Renal cortex interstitium (tissue), 15 donors: ENCODE data around the gene SEC22C. TPM values are rescaled to one million over a fixed set of nuclear protein-coding genes. Genes with fewer than 3 reads are reported as not detected.
"Not testable (repeated sequence)": the region's sequence is repeated elsewhere in the genome, so short reads cannot be mapped to it uniquely, and the experiment has no call there.

Experiments used
- DNase-seq, 11 donors: peaks; one replicate each; pipeline ENCODE4 v3.0.0-alpha.2; 2013; ENCODE audit warnings: low read depth in 9 of 11, low spot score in 4 of 11; ENCODE audit errors: extremely low read depth in 1 of 11
- long read RNA-seq, 16 experiments: transcript quantifications; one replicate each; lab custom pipeline, GENCODE V29; 2026
- polyA plus RNA-seq, 3 donors: library from polyadenylated mRNA; unstranded; fragments of 120-200 nt; gene quantifications; one replicate each; pipeline ENCODE4 v1.2.1, GENCODE V29; 2013; ENCODE audit not compliant: insufficient read length in 3 of 3

SEC22C gene, protein sequence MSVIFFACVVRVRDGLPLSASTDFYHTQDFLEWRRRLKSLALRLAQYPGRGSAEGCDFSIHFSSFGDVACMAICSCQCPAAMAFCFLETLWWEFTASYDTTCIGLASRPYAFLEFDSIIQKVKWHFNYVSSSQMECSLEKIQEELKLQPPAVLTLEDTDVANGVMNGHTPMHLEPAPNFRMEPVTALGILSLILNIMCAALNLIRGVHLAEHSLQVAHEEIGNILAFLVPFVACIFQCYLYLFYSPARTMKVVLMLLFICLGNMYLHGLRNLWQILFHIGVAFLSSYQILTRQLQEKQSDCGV
- polyA plus RNA-seq: 10 to 100 TPM; 41.8 to 47.5 (median 45.2) TPM
- long read RNA-seq, donor 1, transcript SEC22C-202 (7 exons, 1,608 nt): major isoform, 5 of 68 reads
- long read RNA-seq, donor 1, partial matches to known transcripts: 36 of 68 reads
- long read RNA-seq, donor 1, other reads (novel, unspliced or antisense): 27 of 68 reads
- long read RNA-seq, donor 2, partial matches to known transcripts: 0 of 6 reads
- long read RNA-seq, donor 2, other reads (novel, unspliced or antisense): 0 of 6 reads
- long read RNA-seq, donor 3, transcript SEC22C-202 (7 exons, 1,608 nt): major isoform, 9 of 34 reads
- long read RNA-seq, donor 3, transcript SEC22C-201 (7 exons, 1,380 nt): minor isoform, 6 of 34 reads
- long read RNA-seq, donor 3, partial matches to known transcripts: 19 of 34 reads
- long read RNA-seq, donor 3, other reads (novel, unspliced or antisense): 0 of 34 reads
- long read RNA-seq, donor 4, partial matches to known transcripts: 74 of 81 reads
- long read RNA-seq, donor 4, other reads (novel, unspliced or antisense): 0 of 81 reads
- long read RNA-seq, donor 5: 0 reads
- long read RNA-seq, donor 6, partial matches to known transcripts: 75 of 80 reads
- long read RNA-seq, donor 6, other reads (novel, unspliced or antisense): 0 of 80 reads
- long read RNA-seq, donor 7, transcript SEC22C-202 (7 exons, 1,608 nt): major isoform, 5 of 124 reads
- long read RNA-seq, donor 7, partial matches to known transcripts: 109 of 124 reads
- long read RNA-seq, donor 7, other reads (novel, unspliced or antisense): 7 of 124 reads
- long read RNA-seq, donor 8, transcript SEC22C-202 (7 exons, 1,608 nt): major isoform, 6 of 180 reads
- long read RNA-seq, donor 8, partial matches to known transcripts: 173 of 180 reads
- long read RNA-seq, donor 8, other reads (novel, unspliced or antisense): 0 of 180 reads
- long read RNA-seq, donor 9, transcript SEC22C-202 (7 exons, 1,608 nt): major isoform, 6 of 8 reads
- long read RNA-seq, donor 9, partial matches to known transcripts: 0 of 8 reads
- long read RNA-seq, donor 9, other reads (novel, unspliced or antisense): 0 of 8 reads
- long read RNA-seq, donor 10, transcript SEC22C-202 (7 exons, 1,608 nt): major isoform, 6 of 83 reads
- long read RNA-seq, donor 10, partial matches to known transcripts: 75 of 83 reads
- long read RNA-seq, donor 10, other reads (novel, unspliced or antisense): 0 of 83 reads
- long read RNA-seq, donor 11, full-length matches to known transcripts: 9 of 71 reads
- long read RNA-seq, donor 11, partial matches to known transcripts: 62 of 71 reads
- long read RNA-seq, donor 11, other reads (novel, unspliced or antisense): 0 of 71 reads
- long read RNA-seq, donor 12, partial matches to known transcripts: 66 of 69 reads
- long read RNA-seq, donor 12, other reads (novel, unspliced or antisense): 0 of 69 reads
- long read RNA-seq, donor 13, transcript SEC22C-202 (7 exons, 1,608 nt): major isoform, 8 of 188 reads
- long read RNA-seq, donor 13, partial matches to known transcripts: 170 of 188 reads
- long read RNA-seq, donor 13, other reads (novel, unspliced or antisense): 7 of 188 reads
- long read RNA-seq, donor 14, partial matches to known transcripts: 101 of 111 reads
- long read RNA-seq, donor 14, other reads (novel, unspliced or antisense): 6 of 111 reads
- long read RNA-seq, donor 15, partial matches to known transcripts: 24 of 26 reads
- long read RNA-seq, donor 15, other reads (novel, unspliced or antisense): 0 of 26 reads
- long read RNA-seq, donor 16, full-length matches to known transcripts: 25 of 25 reads
- long read RNA-seq, donor 16, partial matches to known transcripts: 0 of 25 reads
- long read RNA-seq, donor 16, other reads (novel, unspliced or antisense): 0 of 25 reads

DNA sequence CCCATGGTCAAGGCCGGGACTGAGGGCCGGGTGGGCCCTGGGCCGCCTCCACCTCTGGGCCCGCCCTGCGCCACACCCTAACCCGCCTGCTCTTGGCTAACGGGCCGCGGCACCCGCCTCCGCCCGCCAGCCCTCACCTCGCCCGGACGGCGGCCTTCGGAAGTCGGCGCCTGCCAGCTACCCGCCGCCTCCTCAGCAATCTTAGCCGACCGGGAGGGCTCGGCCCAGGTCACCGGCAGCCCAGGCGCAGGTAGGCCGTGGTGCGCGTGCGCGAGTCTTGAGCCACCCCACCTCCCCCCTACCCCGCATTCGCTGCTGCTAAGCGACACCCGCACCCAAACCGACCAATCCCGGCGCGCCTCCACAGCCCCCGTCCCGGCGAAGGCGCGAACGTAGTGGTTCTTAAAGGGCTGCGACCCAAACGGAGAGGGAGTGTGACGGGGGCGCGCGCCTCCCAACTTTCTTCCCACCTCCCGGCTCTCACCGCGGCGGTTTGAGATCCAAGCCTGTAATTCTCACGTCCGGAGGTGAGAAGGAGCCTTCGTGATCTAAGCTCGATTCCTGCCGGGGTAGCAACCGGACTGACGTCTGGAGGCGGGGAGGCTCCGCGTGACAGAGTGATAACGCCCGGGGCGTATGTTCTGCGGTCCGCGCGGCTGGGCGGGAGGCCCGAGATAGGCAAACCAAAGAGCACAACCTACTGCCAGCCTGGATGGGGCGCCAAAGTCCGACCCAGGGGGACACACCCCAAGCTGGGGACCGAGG is at the start of gene SEC22C:
Gene SEC22C, minus strand, starts transcription at position 259 of the 765 bp plus-strand sequence. CDS start 12,921 bp downstream, outside the sequence.
- peak; percentile 80 to 92 (median 89) for DNase-seq

DNA sequence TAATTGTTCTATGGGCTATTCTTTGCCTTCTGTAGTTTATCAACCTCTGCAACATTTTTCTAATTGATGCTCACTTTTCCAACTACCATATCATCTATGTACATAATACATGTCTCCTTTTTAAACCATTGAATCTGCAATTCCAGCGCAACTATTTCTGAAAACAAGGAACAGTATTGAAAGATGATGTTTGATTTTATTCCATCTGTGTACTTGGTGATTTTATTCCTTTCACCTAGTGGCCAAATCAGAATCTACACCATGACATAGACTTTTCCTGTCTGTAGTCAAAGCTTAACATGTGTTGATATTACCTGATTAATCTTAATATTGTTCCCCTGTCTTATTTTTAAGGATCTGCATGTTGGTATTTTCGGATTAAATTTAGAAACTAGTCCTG is 31.7 kb upstream of the SEC22C start:
- DNase-seq: no peak

DNA sequence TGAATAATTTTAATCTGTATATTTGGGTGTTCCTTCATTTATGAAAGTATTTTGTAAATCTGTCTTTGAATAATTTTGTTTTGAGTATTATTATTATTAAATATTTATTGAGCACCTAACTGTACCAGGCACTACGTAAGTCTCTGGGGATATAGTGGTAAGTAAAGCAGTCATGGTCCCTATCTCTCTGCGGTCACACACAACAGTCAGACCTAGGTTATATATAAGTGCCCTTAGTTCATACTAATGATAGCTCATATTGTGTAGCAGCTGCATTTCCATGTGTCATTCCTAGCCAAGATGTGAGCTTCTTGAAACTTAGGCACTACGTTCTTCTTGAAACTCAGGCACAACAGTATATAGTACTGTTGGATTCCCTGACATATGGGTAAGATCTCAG is 31.2 kb upstream of the SEC22C start:
- DNase-seq: no peak

DNA sequence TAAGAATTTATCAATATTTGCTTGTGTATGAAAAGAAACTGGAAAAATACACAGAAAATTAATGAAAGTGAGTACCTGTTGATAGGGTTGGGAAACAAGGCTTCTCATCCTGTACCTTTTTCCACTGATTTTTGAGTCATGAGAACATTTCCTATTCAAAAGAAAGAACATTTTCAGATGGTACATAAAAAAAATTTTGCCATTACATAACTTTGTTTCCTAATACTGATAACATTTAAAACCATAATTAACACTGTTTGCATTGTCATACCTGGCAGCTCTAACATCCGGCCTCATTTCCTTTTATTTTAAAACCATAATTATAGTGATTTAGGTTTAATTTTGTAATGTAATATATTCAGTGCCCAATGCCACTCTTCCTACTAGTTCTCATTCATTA is 30.4 kb upstream of the SEC22C start:
- no peak for DNase-seq

DNA sequence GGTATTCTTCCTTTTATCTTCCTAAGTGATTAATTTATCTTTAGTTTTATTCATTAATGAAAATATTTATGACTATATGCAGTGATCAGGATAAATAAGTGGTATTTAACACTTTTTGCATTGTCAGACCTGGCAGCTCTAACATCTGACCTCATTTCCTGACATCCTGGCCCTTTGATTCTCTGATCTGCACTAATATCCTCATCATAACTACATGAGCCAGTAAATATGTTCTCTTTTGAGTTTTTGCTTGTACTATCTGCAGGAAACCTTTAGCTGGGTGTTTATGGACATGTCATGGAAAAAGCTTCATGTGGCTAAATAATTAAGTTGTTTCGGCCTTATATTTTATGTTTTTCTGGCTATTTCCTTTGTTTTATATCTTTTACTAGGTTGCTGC is 29.2 kb upstream of the SEC22C start:
- no peak for DNase-seq

DNA sequence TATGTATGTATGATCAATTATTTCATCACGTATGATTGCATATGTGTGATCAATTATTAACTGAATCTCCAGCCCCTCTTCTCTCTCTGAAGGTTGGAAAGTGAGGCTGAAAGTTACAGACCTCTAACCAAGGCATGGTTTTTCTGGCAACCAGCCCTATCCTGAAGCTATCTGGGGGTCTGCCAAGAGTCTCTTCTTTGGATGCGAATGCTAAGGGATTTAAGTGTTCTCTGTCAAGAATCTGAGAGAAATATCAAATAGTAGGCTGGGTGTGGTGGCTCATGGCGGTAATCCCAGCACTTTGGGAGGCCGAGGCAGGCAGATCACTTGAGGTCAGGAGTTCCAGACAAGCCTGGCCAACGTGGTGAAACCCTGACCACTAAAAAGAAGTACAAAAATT is 26.8 kb upstream of the SEC22C start:
- no peak for DNase-seq

DNA sequence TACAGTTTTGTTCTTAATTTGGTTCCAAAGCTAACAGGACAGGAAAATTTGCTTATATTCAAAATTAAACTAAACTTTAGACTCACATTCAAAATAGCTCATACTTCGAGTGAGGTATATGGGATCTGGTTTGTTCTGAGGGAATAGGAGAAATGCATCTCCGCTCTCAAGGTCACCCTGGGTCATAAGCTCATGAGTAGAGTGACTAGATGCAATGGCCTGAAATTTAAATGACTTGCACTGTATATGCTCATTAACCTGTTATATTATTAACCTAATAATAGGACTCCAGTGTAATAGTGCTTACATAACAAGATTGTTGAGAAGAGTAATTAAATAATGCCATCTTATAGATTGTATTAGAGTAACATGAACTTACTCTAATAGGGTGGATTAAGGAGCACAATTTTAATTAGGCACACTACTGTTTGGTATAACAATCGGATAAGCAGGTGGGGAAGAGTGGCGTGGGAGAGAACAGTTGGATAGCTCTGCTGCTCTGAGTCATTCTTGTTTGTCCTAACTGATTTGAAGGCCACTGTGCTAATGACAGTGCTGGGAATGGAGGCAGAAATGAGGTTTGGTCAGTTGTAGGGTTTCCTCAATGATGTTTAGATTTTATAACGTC is 23.9 kb upstream of the SEC22C start:
- no peak for DNase-seq

DNA sequence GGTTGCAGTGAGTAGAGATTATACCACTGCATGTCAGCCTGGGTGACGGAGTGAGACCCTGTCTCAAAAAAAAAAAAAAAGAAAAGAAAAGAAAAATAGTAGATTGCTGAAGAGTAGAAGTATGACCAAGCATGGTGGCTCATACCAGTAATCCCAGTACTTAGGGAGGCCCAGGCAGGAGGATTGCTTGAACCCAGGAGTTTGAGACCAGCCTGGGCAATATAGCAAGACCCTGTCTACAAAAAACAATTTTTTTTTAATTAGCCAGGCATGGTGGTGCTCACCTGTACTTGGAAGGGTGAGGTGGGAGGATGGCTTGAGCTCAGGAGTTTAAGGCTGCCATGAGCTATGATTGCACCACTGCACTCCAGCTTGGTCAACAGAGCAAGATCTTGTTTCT is 21.2 kb upstream of the SEC22C start:
- no peak for DNase-seq

DNA sequence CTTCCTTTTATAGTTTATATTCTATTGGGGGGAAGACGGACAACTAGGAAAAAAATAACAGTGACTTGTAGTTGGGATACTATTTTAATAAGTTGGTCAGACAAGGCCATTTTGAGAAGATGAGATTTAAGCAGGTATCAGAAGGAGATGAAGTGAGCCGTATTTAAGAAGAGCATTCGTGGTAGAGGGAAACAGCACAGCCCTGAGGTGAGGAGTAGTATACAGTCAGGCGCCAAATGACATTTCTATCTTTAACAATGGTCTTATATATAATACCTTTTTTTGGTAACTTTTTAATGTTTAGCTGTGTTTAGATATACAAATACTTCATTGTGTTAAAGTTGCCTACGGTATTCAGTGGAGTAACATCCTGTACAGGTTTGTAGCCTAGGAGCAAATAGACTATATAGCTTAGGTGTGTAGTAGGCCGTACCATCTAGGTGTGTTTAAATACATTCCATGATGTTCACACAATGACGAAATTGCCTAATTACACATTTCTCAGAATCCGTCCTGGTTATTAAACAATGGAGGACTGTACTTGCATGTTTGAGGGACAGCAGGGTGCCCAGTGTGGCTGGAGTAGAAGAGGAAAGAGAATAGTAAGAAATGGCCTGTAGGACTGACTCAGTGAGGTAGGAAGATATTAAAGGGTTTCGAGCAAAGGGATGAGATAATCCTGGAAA is 20.3 kb upstream of the SEC22C start:
- no peak for DNase-seq

DNA sequence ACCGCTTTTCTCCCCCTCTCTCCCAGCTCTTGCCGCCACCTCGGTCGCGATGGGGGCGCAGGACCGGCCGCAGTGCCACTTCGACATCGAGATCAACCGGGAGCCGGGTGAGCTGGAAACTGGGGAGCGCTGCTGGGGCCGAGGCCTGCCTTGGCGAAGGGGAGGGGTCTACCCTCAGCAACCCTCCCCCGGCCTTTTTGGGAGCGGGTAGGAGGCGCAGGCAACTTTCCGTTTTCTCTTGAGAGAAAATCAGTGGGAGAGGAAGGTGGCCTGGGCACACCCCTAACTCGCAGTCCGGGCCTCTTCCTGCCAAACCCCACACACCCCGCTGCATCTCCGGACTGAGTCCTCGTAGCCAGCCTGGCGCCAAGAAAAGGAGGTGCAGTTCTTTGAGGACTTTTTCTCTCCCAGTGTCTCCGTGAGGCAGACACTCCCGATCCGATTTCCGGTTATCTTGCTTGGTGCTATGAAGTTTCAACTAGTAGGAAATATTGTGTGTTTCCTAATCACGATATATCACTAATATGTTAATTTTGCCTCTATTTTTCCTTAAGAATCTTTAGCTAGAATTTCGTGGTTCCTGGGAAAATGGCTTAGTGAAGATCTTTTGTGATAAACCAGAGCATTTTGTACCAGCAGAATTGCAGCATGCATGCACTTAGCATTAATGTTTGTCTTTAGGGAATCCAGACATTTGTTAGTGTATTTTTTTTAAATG is 19.4 kb upstream of the SEC22C start:
- peak in 5 of 11 donors; percentile 29 to 48 (median 43) for DNase-seq

DNA sequence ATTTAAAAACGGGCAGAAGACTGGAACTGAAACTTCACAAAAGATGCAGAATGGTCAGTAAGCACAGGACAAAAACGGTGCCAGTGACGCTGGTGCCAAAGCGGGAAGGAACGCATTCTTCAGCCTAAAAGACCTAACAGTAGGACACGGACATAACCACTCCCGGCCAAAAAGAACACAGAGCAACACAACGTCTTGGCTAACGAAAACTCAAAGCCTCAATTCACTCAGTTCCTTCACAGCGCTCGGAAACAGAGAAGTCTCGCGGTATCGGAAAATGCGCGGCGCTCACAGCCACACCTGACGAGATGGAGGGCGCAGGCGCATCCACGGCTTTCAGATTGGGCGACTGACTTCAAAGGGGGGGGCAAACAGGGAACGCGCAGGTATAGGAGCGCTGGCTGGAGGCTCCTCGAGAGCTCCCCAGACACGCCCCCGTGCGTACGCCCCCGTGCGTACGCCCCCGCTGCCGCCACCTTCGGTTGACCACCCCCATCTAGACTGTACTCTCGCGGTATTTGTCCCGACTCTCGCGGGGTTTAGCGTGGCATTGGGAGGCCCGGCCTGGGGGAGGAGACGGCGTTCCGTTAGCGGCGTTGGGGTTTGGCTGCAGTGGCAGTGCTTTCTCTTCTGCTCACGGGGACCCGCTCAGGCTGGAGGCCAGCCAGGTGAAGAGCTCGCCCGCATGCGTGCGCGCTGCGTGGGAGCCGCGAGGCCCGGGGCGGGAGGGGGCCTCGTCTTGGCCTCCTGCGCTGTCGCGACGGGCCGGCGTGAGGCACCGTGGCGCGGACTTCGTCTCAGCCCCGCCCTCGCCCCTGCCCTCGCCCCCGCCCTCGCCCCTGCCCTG is 18.6 kb upstream of the SEC22C start, which contains the start of gene NKTR:
Gene NKTR, plus strand, starts transcription at position 576 of the 847 bp plus-strand sequence. CDS start 321 bp downstream, outside the sequence.
- peak; percentile 94 to 99 (median 98) for DNase-seq

DNA sequence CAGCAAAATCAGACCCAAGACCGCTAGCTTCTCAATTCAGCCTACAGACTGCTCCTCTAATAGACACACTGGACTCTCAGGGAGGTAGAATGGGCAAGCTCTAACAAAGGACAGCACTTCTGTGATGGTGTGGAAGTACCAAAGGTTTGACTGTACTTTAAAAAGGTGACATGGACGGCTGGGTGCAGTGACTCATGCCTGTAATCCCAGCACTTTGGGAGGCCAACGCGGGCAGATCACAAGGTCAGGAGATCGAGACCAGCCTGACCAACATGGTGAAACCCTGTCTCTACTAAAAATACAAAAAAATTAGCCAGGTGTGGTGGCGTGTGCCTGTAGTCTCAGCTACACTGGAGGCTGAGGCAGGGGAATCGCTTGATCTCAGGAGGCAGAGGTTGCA is 15.3 kb upstream of the SEC22C start:
- not testable (repeated sequence) for DNase-seq

DNA sequence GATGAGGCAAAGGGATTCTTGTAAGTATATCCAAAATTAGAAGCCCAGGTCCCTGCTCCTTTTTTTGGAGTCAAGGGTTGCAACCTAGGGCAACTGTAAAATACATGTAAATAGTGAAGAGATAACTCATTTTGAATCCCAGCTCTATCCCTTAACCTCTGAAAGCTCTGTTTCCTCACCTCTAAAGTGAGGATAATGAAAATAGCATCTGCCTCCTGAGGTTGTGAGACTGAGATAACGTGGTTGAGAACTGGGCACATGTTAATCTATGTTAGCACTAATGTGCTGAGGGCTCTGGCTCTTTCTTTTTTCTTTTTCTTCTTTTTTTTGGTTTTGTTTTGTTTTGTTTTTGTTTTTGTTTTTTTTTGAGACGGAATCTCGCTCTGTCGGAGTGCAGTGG is 13.9 kb upstream of the SEC22C start:
- no peak for DNase-seq

DNA sequence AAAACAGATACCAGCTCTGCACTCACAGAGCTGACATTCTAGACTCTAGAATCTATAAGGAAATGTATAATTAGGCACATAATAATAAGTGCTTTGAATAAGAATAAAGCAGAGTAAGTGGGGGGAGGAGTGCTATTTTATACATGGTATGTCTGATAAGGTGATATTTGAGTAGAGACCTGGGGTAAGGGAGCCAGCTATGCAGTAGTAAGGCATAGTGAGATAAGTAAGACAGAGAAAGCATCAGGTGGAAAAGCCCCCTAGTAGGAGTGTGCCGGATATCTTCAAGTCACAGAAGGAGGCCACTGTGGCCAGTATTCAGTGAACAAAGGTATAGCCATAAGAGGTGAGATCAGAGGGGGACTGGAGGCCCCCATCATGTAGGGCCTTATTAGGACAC is 11.9 kb upstream of the SEC22C start:
- no peak for DNase-seq
